Brain microvascular endothelial cell (primary cell): ENCODE results near the gene GAA.

Experiments
- DNase-seq: peaks from one replicate; pipeline ENCODE4 v3.0.0-alpha.2; 2020
- H3K27ac ChIP-seq: fragments of 250-450 bp; sonication (Bioruptor Pico); 2 replicates; pipeline ENCODE4 v1.5.1; 2020; ENCODE audit warnings: mild to moderate bottlenecking, moderate library complexity
- H3K27me3 ChIP-seq: fragments of 250-450 bp; sonication (Bioruptor Pico); replicated peaks from 2 replicates; pipeline ENCODE4 v1.5.1; 2020; ENCODE audit warnings: mild to moderate bottlenecking
- H3K36me3 ChIP-seq: fragments of 250-450 bp; sonication (Bioruptor Pico); replicated peaks from 2 replicates; pipeline ENCODE4 v1.5.1; 2020; ENCODE audit warnings: mild to moderate bottlenecking
- H3K4me3 ChIP-seq: 2 replicates; pipeline ENCODE4 v1.5.1; 2011; ENCODE audit warnings: low read depth, mild to moderate bottlenecking, control low read depth, low read length, moderate library complexity
- CTCF ChIP-seq: IDR thresholded peaks from 2 replicates; pipeline ENCODE4 v1.5.1; 2011; ENCODE audit warnings: low read depth, mild to moderate bottlenecking, moderate library complexity, low read length, control low read depth, inconsistent platforms; ENCODE audit errors: missing control alignments
- in situ Hi-C: cut with HindIII; loops from 2 replicates; pipeline ENCODE4 v1.10.0; 2017; ENCODE audit warnings: low sequenced_read_pairs, low pct_ligation_motif_present

GAA gene

GRCh38 chr17:80060644-80061043, 40.7 kb upstream of the GAA start:
- no peak overlapping the region for H3K27ac ChIP-seq
- no peaks in the 10 kb centered on the region for H3K36me3 ChIP-seq
- no peaks in the 10 kb centered on the region for H3K27me3 ChIP-seq
- no peak overlapping the region for H3K4me3 ChIP-seq
- no peak for TF ChIP-seq CTCF
- no peak for DNase-seq
- in situ Hi-C loops, result no loop called here

GRCh38 chr17:80061421-80061820, 40.0 kb upstream of the GAA start:
- Histone ChIP-seq H3K27ac (no peak overlapping the region), H3K27me3 (no peaks in the 10 kb centered on the region), H3K4me3 (no peak overlapping the region), H3K36me3 (no peaks in the 10 kb centered on the region)
- in situ Hi-C loops, result no loop called here
- no peak for TF ChIP-seq CTCF
- DNase-seq, result no peak

- in situ Hi-C loops, result no loop called here
- H3K4me3 ChIP-seq, result no peak overlapping the region
- no peak overlapping the region for H3K27ac ChIP-seq
- no peaks in the 10 kb centered on the region for H3K27me3 ChIP-seq
- no peak for TF ChIP-seq CTCF
- DNase-seq, result peak; percentile 55
- no peaks in the 10 kb centered on the region for H3K36me3 ChIP-seq
Measured at GRCh38 chr17:80063830-80064585, 37.4 kb upstream of the GAA start.

GRCh38 chr17:80064696-80065095, 36.7 kb upstream of the GAA start:
- Histone ChIP-seq H3K4me3 (no peak overlapping the region), H3K27ac (no peak overlapping the region), H3K36me3 (no peaks in the 10 kb centered on the region), H3K27me3 (no peaks in the 10 kb centered on the region)
- in situ Hi-C loops, result no loop called here
- TF ChIP-seq CTCF, result no peak
- DNase-seq, result no peak

GRCh38 chr17:80065478-80066170, 35.8 kb upstream of the GAA start:
- Histone ChIP-seq H3K36me3 (no peaks in the 10 kb centered on the region), H3K27me3 (no peaks in the 10 kb centered on the region), H3K4me3 (no peak overlapping the region), H3K27ac (no peak overlapping the region)
- DNase-seq, result no peak
- no peak for TF ChIP-seq CTCF
- in situ Hi-C loops, result no loop called here
